HG02973 (cell line): ENCODE results near the gene SMTN.
"Not testable (repeated sequence)": the region's sequence is repeated elsewhere in the genome, so short reads cannot be mapped to it uniquely, and the experiment has no call there.

Source experiments
- ATAC-seq: cut with Tn5 transposase; IDR thresholded peaks from one replicate; pipeline ENCODE4 v1.9.1; 2021; ENCODE audit warnings: moderate library complexity; ENCODE audit not compliant: unreplicated experiment

SMTN gene

DNA sequence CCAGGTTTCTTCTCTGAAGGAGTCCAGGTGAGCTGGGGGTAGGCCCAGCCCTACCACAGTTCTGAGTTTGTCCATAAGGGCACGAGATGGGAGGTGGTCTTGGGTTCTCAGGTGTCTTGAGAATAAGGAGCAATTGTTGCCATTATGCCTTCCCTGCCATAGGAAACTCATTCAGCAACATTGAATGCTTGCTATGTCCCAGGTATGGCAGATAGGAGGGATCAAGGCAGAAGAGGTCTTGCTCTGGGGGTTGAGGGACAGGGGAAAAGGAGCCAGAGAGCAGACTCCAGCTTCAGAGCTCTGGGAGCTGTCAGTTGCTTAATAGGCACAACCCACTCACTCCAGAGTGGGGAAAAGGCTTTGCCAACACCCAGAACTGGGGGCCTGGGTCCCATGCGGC lies 22.0 kb downstream of the SMTN start:
- ATAC-seq, result no peak

DNA sequence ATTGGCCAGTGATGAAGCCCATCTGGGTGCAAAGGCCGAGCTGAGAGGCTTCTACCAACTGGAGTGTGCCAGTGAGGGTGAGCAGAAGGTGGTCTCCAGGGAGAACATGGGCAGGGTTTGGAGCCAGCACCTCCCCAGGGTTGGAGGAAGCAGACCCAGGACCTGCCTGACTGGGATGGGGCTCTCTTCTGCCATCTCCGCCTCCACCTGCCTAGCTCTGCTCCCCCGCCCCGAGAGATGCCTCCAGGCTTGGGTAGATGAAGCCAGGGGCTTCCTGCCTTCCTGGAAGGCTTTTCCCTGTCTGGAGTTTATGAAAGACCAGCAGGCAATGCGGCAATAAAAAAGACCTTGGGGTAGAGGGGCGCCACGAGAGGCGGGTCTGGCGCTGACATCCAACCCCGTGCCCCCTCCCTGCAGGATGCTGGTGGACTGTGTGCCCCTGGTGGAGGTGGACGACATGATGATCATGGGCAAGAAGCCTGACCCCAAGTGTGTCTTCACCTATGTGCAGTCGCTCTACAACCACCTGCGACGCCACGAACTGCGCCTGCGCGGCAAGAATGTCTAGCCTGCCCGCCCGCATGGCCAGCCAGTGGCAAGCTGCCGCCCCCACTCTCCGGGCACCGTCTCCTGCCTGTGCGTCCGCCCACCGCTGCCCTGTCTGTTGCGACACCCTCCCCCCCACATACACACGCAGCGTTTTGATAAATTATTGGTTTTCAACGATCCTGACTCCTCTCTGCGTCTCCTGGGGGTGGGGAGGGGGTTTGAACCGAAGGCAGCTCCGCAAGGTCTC lies 23.0 kb downstream of the SMTN start:
- no peak for ATAC-seq

DNA sequence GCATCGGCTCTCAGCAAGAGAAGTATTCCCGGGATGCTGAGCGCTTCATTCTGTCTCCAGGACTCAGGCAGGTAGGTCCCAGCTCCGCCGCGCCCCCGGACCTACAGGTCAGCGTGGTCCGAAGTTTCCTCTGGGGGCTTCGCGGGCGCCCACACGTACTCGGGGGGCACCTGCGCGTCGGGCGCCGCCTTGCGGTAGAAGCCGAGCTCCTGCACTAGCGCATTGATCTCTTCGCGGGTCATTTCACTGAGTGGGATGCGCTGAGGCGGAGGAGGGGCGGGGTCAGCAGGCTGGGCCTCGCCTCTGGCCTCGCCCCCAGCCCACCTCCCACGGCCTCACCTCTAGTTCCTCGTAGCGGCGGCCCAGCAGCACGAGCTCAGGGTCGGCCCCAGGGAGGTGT lies 23.8 kb downstream of the SMTN start:
- no peak for ATAC-seq

DNA sequence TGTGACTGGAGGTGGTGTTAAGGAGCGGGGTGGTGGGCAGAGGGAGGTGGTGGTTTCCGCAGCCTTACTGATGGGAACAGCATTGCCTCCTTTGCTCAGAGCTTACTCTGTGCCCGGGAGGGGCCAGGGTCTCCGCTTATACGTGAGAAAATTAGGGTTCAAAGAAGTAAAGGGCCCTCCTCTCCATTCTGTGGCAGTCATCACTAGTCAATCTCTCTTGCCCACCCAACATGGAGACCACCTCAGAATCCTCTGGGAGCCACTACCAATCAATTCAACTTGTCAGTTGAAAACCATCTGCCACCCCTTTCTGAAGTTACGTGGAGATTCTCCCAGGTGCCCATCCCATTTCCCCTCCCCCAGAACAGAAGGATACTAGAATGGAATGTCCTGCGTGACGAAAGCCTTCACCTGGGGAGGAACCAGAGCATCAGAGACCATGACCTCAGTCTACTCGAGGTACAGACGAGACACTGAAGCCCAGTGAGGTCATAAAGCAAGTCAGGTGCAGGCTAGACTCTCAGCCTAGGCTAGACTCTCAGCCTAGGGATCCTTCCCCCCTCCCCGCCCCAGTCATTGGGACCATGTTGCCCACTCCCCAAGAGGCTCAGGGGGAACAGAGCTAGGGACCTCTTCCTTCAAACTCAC lies 24.3 kb downstream of the SMTN start:
- no peak for ATAC-seq

DNA sequence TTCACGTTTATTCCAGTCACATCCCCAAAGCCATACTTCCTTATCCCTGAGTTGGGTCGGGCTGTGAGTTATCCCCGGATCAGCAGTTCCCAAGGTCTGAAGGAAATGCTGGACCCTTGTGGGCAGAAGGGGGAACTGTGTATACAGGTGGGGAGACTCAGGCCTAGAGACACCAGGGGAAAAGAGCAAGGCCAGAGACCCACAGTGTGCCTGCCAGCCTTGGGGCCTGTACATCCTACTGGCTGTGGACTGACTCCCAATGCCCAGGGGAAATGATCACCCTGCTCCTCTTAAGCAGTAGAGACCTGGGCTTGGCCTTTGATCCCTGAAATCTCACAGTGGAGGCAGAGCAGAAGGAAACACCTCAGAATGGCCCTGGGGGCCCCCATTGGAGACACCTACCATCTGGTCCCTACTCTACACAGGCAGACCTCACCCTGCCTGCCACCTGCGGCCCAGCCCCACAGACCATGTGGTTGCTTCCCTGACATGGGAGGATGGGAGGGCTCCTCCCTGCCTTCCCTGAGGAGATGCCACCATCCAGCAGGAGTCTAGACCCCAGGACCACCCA lies 25.0 kb downstream of the SMTN start:
- ATAC-seq, result no peak

DNA sequence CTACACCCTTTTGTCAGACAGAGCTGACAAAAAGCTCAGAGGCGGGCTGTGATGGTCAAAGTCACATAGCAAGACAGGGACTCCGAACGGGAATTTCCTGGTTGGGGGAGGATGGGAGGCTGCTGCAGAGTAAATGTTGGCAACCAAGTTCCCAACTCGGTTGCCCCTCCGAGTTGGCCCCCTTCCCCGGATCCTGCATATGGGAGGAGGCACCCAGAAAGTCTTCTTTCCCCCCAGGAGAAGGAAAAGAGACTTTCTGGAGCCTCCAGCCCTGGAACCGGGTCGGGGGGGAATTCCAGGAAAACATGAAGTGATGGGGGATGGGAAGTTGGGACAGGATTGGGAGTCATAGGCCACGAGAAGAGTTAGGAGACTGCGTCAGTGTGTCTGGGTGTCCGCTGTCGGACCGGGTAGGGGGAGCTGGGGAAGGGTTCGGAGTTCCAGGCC lies 25.6 kb downstream of the SMTN start:
- ATAC-seq, result no peak

DNA sequence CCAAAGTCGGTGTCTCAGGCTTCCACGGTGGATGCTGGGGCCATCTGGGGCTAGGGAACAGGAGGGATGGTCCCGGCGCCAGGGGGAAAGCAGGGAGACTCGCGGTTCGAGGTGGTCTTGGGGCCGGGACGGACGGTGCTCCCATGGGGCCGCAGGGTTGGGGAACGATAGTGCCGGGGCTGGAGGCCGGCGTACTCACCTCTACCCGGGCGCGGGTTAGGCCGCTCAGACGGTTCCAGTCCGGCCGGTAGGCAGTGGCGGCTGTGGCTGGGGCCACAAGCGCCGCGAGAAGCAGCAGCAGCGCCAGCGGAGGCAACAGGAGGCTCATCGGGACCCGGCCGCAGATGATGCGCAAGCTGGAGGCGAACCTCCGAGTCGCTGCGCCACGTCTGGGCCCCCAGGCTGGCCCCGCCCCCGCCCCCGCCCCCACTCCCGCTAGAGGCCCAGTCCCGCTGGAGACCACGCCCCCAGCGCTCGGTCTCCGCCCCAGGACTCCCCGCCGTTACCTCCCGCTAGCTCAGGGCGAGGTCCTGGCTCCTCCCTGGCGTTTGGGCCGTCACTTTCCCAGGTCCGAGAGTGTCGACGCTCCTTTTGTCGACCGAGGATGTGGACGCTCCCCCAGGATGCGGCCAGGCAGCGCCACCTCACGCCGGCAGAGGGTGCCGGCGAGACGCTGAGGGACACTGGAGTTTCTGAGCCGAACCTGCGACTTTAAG lies 26.2 kb downstream of the SMTN start, which contains the start of gene SELENOM:
Gene SELENOM (minus strand): TSS at position 391 of the 716 bp plus-strand sequence. CDS start 63 bp downstream, at position 328.
- ATAC-seq, result peak; percentile 85

DNA sequence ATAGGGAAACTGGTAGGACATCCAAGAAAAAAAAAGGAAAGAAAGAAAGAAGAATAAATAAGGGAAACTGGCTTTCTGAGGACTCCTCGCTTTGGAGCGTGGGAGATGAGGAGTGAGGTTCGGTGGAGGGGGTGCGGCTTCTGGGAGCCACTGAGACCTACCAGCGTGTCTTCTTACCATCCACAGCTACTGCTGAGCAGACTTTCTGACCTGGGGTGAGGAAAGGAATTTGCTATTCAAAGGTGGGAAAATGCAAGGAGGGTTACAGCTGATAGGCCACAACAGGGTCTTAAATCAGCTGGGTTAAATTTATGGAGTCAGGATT lies 26.7 kb downstream of the SMTN start:
- ATAC-seq, result no peak

DNA sequence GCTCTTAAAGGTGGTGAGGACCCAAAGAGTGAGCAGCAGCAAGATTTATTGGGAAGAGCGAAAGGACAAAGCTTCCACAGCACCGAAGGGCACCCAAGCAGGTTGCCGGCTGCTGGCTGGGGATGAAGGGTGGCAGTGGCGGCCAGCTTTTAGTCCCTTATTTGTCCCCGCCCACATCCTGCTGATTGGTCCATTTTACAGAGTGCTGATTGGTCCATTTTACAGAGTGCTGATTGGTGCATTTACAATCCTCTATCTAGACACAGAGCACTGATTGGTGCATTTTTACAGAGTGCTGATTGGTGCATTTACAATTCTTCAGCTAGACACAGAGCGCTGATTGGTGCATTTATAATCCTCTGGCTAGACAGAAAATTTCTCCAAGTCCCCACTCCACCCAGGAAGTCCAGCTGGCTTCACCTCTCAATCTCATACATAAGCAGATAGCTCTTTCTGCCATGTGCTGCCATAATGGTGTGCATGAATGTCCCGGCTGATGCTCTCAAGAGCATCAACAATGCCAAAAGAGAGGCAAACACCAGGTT lies 31.5 kb downstream of the SMTN start:
- ATAC-seq, result not testable (repeated sequence)

DNA sequence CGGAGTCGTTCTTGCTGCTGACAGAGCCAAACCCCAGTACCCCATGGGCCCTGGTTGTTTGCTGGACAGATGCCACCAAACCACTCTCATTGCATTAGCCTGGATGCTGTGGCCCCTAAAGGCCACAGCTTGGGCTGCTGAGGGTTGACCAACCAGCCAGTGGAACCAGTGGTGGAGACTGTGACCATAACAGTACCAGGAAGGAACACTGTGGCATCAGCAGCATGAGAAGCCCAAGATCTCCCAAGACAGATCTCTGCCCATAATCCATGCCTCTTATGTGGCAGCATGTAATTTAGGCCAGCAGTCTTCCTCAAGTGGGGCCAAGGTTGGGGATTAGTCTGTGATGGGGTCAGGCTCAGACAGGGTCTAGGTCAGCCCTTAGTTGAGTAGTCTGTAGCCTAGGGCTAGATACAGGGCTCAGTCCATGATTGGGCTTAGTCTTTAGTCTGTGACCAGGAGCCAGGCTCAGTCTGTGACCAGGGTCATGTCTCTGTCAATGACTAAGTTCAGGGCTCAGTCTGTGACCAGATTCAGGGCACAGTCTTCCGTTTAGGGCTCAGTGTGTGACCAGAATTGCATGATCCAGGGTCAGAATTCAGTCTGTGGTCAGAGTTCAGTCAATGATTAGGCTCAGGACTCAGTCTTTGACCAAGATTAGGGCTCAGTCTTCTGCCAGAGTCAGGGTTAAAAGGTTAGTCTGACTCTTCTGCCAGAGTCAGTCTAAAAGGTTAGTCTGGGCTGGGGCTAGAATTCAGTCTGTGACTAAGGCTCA lies 37.1 kb downstream of the SMTN start:
- no peak for ATAC-seq

DNA sequence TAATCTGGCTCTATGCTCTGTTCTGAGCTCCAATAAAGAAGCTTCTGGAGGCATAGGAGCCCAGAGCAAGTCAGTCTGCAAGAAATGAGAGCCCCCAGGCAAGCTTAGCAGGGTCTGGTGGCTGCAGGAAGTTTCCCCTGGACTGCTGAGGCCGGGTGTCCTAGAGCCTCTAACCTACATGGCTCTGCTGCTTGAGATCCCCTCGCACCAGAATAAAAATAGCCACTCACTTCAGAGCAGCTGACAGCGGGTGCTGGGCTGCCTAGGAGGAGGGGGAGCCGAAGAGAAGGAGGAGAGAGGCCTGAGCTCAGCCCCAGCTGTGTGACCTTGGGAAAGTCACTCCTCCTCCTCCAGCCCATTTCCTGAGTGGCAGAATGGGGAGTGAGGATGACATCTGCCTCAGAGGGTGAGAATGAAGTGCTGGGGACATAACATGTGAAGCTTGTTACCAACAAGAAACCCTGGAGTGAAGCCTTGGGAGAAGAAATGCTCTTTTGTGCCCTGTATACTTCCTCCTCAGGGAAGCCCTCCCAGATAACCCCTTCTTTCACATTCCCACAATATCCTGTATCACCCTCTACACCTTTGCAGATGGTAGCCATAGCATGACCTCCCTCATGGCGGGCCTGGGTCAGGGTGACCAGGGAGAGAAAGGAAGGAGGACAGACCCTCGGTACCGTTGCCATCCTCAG lies 38.1 kb downstream of the SMTN start:
- ATAC-seq, result no peak

DNA sequence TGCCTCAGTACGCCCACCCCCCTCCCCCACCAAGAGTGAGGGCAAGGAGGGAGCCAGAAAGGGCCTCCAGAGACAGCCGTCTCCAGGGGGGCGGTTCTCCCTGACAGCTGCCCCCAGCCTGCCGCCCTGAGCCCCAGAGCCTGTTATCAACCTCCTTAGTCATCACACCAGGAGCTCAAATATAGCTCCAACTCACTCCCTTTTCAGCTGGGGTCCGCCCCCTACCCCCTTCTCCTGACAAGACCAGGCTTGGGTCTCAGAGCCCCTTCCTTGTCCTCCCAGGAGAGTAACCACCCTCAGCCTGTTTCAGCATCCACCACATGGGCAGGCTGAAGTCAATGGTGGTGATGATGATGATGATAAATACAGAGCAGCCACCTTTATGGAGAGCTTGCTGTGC lies 39.1 kb downstream of the SMTN start:
- ATAC-seq, result no peak

DNA sequence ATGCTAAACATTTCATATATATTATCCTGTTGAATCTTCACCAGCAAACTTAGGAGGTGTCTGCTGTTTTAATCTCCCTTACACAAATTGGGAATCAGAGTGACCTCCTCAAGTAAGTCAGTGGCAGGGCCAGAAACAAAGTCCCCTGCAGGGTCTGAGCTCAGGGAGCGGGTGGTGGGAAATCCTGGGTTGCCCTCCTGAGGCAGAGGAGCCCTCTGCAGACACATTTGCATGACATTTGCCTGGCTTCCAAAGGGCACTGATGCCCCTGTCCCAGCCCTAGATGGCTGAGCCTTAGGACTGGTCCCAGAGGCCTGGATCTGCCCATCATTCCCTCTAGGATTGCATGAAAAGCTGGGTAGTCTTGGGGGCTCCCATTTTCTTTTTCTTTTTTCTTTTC lies 39.5 kb downstream of the SMTN start:
- ATAC-seq, result no peak

DNA sequence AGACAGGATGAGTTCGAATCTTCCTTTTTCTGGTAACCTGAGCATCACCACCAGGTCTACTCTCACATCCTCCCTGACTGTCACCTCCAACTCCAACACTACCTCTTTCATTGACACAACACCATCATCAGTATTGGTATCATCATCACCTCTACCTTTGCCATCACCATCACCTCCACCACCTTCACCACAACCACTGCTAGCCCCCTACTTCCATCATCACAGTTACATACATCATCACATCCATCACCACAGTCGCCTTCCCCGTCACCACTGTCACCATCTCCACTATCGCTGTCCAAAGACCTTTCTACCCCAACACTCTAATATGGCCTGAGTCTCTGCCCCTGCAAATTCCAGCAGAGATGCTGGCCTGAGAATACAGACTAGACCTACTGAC lies 40.3 kb downstream of the SMTN start:
- ATAC-seq, result no peak

DNA sequence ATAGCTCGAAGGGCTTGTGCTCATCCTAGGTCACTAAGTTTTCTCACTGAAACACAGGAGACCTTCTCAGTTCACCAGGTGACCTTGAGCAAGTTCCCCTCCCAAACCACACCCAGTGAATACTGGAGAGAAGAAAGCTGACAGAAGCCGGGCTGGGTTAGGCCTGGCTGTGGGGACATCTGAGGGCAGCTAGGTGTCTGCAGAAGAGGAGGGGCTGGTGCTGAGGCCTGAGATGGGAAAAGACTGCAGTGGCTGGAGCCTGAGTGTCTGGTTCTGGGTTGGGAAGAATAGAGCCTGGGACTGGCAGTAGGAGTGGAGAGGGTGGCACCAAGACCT lies 41.0 kb downstream of the SMTN start:
- ATAC-seq, result no peak

DNA sequence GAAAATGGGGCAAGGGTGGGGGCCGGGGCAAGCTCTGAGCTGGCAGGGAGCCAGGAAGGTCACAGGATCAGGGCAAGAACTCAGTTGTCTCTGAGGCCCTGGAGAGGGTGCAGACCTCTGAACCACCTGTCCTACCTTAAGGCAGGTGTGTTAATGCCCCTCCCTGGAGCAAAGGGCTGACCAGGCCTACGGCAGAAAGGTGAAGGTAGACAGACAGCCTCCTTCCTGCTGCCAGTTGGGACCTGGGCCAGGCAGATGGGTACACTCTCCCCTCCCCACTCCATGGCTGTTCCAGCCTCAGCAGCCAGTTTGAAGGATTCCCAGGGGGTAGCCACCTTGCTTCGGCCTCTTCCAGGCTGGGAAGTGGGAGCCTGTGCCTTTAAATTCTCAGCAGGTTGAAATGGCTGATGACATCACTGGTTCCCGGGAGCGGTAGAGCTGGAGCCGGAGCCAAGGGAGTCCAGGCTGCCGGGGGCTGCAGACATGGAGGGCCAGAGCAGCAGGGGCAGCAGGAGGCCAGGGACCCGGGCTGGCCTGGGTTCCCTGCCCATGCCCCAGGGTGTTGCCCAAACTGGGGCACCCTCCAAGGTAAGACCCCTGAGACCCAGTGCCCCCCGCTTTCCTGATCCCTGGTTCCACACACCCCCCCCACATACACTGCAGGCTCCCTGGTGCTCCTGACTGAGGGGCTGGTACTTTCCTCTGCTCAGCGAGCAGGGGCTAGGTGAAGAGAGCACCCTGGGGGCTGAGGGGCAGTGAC lies 41.6 kb downstream of the SMTN start, which contains the start of gene INPP5J:
Gene INPP5J (plus strand): TSS at position 435 of the 760 bp plus-strand sequence. CDS start 49 bp downstream, at position 484.
- ATAC-seq, result no peak

DNA sequence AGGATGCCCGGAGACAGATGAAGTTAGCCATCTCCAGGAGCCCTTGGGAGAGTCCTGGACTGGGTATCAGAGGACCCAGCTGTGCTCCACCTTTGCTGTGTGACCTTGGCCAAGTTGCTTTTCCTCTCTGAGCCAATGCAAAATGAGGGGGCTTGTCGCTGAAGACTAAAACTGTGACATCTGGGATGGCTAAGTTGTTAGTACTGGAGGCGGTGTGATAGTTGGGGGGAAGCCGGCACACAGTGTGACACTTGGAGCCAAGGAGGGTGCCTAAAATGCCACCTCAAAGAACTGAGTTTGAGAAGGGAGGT lies 42.1 kb downstream of the SMTN start:
- ATAC-seq, result no peak

DNA sequence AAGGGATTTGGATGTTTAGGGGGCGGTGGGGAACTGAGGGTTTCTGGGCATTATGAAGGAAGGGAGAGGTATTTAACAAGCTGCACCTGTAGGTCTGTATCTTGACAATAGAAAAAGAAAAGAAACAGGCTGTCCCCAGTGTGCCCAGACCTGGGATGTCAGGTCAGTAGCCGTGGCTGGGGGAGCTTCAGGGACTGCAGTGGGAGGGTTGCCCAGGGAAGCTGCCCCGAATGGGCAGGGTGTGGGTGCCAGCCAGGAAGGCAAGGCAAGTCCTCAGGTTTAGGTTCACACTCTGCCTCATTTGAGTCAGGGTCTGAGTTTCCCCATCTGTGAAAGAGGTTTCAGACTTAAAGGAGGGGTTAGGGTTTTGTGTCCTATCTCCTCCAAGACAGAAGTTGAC lies 43.2 kb downstream of the SMTN start:
- no peak for ATAC-seq

DNA sequence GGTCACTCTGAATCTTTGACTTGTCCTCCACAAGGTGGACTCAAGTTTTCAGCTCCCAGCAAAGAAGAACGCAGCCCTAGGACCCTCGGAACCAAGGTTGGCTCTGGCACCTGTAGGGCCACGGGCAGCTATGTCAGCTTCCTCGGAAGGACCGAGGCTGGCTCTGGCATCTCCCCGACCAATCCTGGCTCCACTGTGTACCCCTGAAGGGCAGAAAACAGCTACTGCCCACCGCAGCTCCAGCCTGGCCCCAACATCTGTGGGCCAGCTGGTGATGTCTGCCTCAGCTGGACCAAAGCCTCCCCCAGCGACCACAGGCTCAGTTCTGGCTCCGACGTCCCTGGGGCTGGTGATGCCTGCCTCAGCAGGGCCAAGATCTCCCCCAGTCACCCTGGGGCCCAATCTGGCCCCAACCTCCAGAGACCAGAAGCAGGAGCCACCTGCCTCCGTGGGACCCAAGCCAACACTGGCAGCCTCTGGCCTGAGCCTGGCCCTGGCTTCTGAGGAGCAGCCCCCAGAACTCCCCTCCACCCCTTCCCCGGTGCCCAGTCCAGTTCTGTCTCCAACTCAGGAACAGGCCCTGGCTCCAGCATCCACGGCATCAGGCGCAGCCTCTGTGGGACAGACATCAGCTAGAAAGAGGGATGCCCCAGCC lies 43.8 kb downstream of the SMTN start:
- ATAC-seq, result no peak
